ENCODE data around the gene LTB.

LTB gene

DNA sequence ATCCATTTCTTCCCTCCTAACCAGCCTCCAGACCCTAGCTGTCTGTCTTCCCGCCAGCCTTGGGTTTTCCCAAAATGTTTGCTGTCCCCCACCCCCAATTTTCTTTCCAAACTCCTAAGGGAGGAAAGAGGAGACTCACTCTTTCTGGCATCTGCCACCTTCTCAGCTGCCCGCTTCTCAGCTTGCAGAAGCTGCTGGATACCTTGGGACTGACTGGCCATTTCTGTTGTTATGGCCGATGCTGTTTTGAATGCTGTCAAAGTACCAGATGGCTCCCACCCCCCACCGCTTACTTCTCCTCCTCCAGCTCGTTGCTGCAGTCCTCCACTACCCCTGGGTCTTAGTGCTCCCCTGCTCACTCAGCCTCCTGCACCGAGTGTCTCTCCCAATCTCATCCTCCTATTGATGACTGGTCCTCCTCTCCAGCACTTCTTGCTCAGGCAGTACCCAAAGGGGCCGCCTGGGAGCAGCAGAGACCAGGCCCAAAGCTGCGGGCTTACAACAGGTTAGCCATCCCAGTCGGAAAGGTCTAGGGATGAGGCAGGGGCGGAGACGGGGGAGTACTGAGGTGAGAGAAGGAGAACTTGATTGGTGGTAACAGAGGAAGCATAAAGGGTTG, 35.8 kb downstream of the LTB start, which contains the start of gene ATP6V1G2:
Gene ATP6V1G2, minus strand, starts transcription at position 270 of the 619 bp plus-strand sequence. Its CDS starts 49 bp downstream, at position 221.
- peak; percentile 73 for DNase-seq

DNA sequence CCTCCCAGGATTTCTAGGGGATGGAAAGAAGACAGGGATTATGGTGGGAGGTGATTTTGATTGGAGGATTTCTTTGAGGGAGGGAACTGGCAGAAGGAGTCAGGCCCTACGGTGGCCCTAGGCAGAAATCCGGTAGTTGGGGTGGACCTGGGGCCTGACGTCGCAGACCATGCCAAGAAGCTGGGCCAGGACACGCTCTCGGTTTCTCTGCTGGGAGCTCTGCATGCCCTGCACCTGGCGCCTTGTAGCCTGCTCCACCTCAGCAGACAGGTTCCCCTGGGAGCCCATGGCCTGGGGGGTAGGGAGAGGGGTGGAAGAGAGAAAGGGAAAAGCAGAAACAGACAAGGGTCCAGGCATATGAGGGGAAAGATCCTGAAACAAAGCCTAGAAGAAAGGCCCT, 36.9 kb downstream of the LTB start:
- DNase-seq: no peak

DNA sequence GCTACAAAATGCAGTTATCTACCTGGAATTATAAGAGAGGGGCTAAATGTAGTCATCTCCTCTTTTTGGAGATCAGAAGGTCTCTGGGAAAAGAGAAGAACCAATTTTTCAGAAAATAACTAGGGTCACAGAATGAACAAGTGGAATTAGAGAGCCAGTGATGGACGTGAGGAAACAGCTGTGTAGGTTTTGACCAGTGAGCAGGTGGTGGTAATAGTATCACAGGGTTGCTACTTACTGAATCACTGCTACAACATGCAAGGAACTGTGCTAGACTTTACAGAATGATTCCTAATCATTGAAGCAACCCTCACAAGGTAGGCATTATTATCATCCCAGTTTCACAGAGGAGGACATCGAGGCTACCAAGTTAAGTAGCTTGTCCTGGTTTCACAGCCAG, 37.5 kb downstream of the LTB start:
- DNase-seq: no peak

DNA sequence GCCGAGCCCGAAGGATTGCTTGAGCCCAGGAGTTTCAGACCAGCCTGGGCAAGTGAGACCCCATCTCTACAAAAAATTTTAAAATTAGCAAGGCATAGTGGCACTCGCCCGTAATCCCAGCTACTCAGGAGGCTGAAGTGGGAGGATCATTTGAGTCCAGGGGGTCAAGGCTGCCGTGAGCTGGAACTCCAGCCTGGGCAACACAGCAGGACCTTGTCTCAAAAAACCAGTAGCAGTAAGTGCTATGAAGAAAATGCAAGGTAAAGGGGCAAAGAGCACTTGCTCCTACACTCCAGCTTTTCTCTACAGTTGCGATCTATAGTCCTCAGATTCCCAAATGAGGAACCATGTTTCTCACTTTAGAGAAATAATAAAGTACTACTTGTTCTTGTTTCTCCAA, 38.6 kb downstream of the LTB start:
- no peak for DNase-seq

DNA sequence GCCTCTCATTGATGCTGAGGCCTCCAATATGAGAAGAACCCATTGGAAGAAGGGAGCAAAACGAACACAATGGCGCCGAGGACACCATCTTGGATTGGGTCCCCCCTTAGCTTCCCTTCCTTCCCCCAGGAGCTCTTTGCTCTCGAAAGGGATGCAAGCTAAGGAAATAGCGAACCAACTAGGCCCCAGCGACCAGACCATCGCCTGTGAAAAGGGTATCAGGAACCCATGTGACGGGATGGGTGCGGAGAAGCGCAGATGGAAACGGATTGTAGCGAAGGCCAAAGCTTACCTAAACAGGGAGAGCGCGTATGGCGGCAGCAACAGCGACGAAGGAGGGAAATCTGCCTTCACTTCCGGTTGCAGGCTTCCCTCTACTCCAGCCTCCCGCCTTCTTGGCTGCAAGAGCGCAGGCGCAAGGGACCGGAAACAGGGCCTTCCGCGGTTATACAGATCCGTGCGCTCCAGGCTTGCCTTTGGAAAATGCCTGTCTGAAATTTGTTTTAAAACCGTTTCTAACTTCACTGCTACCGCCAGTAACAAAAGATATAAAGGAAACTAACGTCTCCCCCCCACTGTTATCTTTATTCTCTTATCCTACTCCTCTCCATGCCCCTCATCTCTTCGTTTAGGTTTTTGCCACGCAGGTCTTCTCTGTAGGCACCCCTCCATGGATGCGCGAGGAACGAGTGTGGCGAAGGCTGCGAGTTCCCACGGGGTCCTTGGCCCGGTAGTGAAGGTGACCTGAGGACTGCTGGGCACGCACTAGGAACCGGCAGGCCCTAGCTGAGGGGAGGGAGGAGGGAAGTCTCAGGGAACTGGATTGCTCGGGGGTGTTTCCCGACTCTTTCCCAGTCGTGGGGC, 40.3 kb downstream of the LTB start, which contains the start of gene DDX39B:
Gene DDX39B, minus strand, starts transcription at position 346 of the 864 bp plus-strand sequence. CDS start 1,471 bp downstream, outside the sequence.
- peak; percentile 69 for DNase-seq

DNA sequence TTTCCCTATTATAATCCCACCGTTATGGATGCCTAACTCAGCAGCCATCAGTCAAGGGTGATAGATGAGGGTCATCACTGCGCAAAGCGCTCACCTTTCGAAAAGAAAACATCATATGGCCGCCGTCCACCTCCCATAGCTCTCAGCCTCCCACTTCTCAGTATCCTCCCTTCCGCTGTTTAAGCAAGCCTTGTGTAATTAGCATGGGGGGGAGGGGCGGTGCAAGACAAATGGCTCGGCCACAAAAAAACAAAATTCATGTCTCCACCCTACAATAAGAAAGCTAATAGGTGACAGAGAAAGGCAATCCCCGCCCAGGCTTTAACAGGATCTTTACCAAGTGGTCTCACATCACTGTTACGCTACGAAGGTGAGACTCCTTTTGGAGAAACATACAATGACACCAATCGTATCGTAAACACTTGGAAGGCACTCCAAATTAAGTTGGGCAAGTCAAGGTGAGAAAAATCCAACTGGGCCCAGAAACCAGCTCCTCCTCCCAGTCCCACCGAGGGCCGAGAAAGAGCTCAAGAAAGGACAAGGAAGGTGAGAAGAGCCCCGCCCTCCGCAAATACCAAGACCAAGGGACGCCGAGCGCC, 41.1 kb downstream of the LTB start:
- no peak for DNase-seq

DNA sequence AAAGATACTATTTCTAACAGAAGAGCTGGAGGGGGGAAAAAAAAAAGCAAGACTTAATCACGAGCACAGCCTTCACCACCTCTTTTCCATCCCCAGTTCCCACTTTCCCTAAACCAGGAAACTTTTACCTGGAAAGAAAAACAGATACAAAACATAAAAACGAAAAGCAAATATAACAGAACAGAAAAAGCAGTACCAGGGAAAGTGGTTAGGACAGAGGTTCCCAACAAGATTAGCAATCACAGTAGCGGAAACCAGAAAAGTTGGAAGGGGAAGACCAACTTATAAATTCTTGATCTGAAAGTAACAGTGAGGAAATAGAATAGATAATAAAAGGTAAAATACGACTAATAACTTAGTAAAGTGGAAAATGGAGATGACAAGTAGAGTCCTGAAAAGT, 41.6 kb downstream of the LTB start:
- DNase-seq: no peak

DNA sequence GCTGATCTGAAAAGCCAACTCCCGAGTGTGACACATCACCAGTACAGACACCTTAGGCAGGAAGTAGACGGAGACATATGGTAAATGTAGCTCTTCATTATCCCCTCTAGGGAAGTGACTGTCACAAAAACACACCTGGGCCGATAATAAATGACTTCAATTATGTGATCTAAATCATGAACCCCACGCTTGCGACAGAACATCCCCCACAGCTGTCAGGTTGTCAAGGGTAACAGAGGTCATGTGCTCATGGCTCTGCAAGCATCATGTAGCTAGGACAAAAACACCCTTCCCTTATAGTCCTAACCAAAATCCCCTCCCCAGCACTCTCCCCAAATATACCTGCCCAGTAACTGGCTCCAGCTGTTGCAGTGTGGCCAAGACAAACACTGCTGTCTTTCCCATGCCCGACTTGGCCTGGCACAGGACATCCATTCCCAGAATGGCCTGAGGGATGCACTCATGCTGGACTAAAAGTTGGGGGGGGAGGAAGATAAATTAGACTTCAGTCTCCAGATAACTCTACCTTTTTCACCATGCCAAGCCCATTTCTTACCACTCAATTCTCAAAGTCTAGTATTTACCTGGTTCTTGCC, 43.3 kb downstream of the LTB start:
- DNase-seq: no peak

DNA sequence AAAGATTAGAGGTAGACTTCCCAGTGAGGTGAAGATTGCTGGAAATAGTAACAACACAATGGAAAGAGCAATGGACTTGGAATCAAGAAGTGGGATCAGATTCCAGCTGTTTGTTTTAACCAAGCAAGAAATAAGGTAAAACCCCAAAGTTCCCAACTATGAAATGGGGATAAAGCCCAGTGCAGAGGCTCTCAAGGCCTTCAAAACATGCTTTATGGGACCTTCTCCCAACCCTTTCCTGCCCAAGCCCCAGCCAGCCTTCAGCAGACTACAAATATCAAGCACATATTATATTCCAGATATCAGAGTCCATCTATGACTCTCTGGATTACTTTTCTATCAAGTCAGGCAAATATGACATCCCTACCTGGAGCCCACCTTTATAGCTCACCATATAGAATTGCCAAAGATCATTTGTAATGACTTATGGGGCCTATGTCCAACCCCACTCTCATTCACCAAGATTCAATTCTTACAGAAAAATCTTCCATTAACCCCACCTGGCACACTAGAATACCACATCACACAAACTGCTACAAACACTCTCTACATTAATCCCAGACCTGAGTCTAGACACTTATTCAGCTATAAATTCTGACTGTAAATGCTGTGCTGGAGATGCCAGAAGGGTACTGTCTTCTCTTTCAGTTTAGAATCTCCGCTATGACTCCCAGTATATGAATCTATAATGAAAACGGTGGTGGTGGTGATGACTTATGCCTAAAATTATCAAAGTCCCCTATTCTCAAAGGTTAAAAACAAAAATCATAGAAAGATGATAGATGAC, 46.5 kb downstream of the LTB start:
- no peak for DNase-seq

DNA sequence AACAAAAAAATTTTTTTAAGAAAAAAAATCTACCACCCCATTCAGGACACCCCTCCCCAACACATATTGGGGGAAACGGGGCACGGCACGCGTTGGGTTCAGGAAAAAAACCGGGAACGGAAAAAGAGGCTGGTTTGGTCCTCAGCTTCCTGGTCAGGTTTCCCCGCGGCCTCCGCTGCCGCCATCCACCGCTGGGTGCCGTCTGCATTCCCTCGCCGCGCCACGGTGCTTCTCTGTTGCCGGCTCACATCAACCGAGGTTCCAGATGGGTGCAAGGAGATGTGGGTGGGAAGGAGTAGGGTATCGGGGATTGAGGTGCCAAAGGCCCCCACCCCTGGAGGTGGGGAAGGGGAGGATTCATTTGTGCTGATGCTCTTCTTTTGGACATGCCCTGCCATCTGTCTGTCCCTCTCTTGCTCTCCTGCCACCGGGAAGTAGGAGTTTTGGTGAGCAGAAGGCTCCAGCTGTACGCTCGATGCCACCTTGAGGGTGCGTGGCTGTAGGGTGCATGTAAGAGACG, 47.6 kb downstream of the LTB start:
- no peak for DNase-seq

DNA sequence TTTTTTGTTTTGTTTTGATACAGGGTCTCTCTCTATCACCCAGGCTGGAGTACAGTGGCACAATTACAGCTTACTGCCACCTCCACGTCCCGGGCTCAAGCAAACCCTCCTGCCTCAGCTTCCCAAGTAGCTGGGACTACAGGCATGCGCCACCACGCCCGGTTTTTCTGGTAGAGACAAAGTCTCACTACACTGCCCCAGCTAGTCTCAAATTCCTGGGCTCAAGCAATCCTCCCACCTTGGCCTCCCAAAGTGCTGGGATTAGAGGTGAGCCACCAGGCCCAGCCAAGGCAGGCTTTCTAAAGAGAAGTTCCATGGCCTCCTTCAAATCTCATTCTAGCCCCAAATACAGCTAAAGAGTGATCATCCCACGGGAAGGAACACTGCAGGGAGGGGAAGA, 48.2 kb downstream of the LTB start:
- no peak for DNase-seq

DNA sequence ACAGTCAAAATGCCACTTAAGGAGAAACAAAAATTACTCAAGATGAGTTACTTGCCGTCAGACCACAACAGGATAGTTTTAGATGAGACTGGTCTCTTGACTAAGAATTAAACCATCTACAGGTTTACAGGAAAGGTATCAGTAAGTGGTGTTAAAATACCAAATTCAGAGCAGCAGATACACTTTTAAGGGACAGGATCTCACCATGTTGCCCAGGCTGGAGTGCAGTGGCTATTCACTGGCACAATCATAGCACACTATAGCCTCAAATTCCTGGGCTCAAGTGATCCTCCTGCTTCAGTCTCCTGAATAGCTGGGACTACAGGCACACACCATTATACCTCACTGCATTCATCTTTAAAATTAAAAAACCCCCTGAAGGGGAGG, 48.8 kb downstream of the LTB start:
- no peak for DNase-seq

DNA sequence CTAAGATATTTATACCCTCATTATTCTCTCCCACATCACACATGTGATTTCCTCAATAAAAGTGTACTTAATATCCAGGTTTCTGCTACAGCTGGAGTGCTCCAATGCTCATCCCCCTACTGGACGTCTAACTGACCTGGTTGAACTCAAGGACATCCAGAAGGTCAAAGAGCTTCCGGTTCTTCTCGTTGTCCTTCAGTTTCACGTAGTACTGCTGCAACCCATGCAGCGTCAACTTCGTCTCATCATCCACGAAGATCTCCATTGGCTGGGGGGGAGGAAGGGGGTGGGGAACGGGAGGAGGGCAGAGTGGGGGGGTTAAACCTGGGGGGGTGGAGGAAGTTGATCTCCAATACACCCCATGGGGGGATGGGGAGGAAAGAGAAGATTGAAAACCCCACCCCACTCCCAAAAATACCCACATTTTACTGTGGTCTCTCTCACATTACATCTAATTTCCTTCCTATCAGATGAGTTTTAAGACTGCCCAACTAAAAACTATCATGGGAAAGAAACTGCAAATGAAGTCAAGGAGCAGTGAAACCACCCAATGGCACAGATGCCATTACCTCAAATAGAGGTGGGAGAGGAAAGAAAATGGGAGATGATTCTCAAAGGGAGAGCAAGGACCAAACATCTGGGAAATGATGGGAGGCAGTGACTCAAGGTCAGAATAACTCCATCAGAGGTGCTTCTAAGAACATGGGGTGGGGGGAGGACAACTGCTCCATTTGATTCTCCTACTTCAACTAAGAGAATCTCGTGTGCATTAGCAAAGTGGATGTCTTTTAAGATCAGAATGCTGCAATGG, 49.4 kb downstream of the LTB start:
- no peak for DNase-seq

DNA sequence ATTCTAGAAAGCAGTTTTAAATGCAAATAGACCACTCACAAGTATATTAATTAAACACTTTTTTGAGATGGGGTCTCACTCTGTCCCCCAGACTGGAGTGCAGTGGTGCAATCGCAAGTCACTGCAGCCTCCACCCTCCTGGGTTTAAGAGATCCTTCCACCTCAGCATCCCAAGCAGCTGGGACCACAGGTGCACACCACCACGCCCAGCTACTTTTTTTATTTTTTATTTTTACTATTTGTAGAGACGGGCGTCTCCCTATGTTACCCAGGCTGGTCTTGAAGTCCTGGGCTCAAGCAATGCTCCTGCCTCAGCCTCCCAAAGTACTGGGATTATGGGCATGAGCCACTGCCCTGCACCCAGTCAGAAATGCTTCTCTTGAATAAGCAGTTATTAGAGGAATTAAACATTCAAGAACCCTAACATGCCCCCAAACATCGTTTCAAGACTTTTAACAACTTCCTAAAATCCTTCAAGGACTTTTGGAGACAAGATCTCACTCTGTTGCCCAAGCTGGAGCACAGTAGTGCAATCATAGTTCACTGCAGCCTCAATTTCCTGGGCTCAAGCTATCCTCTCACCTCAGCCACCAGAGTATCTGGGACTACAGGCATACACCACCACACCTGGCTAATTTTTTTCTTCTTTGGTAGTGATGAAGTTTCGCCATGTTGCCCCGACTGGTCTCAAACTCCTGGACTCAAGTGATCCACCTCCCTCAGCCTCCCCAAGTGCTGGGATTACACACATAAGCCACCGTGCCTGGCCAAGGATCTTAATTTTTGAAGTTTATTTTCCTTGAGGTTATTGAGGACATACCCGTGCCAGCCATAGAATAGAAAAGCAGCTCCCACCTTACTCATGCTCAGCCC, 50.2 kb downstream of the LTB start:
- no peak for DNase-seq

DNA sequence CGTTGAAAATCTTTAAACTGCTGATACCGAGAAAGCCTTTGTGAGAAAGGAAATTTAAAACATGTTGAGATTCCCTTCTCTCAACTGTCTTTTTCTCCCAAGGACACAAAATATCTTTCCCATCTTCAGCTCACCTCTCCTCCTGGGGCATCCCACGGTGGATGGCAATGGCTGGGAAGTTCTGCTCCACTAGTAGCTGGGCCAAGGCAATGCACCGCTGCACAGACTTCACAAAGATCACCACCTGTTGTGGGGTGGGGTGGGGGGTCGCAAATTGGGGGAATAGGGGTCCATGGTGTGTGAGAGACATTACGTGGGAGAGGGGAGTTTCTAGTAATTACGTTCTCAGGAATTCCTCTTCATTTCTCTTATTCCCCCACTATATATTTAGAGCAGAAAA, 51.1 kb downstream of the LTB start:
- no peak for DNase-seq

DNA sequence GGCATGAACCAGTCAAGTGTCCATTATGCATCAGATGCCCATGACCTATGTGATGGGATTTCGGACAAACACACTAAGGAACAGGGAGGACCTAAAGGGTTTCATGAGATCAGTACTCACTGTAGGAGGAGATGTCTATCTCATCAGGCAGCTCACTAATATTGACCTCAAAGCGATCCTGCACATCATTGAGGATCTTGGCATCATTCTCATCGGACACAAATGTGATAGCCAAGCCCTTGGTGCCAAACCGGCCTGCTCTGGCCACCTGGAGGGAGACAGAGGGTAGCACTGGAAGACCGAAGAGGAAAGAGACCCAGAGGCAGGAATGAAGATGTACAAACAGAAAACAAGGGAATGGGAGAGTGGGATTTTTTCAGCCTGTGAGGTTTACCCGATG, 51.6 kb downstream of the LTB start:
- DNase-seq: no peak

All from NCI-H524 treated with DMSO at 0.1 percent for 48 hours (cell line).